A549 (cell line): Measurements from ENCODE around the gene ETV3L.

Experiments used
- EP300 ChIP-seq, 2 experiments: fragments of >200 bp; sonication (Bioruptor Twin); formaldehyde crosslinking; IDR thresholded peaks; 2 replicates in 1 of 2; 3 replicates in 1 of 2; pipeline ENCODE4 v1.6.1; 2016 to 2017
- JUN ChIP-seq, 2 experiments: fragments of >200 bp; sonication (Bioruptor Twin); formaldehyde crosslinking; IDR thresholded peaks; 2 replicates in 1 of 2; 3 replicates in 1 of 2; pipeline ENCODE4 v1.6.1; 2016 to 2017
- KDM1A ChIP-seq: fragments of 200-600 bp; sonication (generic); IDR thresholded peaks from 2 replicates; pipeline ENCODE4 v1.6.1; 2016; ENCODE audit warnings: low read depth, mild to moderate bottlenecking
- MYC ChIP-seq: IDR thresholded peaks from 2 replicates; pipeline ENCODE4 v1.6.1; 2012; ENCODE audit warnings: mild to moderate bottlenecking, inconsistent platforms, low read length, improper control_type of control experiment, borderline replicate concordance
- NR3C1 ChIP-seq: fragments of >200 bp; sonication (Bioruptor Twin); formaldehyde crosslinking; IDR thresholded peaks from 3 replicates; pipeline ENCODE4 v1.6.1; 2017
- POLR2A ChIP-seq: IDR thresholded peaks from 2 replicates; pipeline ENCODE4 v1.6.1; 2012; ENCODE audit warnings: mild to moderate bottlenecking, low read length
- RFX5 ChIP-seq: fragments of 450-650 bp; IDR thresholded peaks from 2 replicates; pipeline ENCODE4 v1.7.1; 2014; ENCODE audit warnings: antibody characterized with exemption, mild to moderate bottlenecking, moderate library complexity
- TF ChIP-seq, protein P1 (sequence below): fragments of >200 bp; sonication (Bioruptor Twin); formaldehyde crosslinking; IDR thresholded peaks from 3 replicates; pipeline ENCODE4 v1.5.1; 2016
- TF ChIP-seq, protein P2 (sequence below): fragments of 200-600 bp; sonication (generic); IDR thresholded peaks from 2 replicates; pipeline ENCODE4 v1.6.1; 2016; ENCODE audit warnings: antibody characterized with exemption, mild to moderate bottlenecking, moderate library complexity

DNA sequence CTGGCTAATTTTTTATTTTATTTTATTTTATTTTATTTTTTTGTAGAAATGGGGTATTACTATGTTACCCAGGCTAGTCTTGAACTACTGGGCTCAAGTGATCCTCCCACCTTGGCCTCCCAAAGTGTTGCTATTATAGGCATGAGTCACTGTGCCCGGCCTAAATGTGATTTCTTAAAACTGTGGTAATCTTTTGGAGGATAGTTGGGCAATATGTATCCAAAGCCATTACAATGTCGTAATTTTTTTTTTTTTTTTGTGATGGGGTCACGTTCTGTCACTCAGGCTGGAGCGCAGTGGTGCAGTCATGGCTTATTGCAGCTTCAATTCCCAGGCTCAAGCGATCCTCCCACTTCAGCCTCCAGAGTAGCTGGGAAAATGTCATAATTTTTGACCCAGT, 14.2 kb downstream of the ETV3L start:
- TF ChIP-seq NR3C1 (no peak), POLR2A (no peak), JUN (IDR thresholded peaks at IDR 0.05) (no peak), RFX5 (no peak), MYC (no peak), EP300 (IDR thresholded peaks at IDR 0.05) (no peak), KDM1A (no peak)
- TF ChIP-seq, protein P1, sequence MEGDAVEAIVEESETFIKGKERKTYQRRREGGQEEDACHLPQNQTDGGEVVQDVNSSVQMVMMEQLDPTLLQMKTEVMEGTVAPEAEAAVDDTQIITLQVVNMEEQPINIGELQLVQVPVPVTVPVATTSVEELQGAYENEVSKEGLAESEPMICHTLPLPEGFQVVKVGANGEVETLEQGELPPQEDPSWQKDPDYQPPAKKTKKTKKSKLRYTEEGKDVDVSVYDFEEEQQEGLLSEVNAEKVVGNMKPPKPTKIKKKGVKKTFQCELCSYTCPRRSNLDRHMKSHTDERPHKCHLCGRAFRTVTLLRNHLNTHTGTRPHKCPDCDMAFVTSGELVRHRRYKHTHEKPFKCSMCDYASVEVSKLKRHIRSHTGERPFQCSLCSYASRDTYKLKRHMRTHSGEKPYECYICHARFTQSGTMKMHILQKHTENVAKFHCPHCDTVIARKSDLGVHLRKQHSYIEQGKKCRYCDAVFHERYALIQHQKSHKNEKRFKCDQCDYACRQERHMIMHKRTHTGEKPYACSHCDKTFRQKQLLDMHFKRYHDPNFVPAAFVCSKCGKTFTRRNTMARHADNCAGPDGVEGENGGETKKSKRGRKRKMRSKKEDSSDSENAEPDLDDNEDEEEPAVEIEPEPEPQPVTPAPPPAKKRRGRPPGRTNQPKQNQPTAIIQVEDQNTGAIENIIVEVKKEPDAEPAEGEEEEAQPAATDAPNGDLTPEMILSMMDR: no peak
- TF ChIP-seq, protein P2, sequence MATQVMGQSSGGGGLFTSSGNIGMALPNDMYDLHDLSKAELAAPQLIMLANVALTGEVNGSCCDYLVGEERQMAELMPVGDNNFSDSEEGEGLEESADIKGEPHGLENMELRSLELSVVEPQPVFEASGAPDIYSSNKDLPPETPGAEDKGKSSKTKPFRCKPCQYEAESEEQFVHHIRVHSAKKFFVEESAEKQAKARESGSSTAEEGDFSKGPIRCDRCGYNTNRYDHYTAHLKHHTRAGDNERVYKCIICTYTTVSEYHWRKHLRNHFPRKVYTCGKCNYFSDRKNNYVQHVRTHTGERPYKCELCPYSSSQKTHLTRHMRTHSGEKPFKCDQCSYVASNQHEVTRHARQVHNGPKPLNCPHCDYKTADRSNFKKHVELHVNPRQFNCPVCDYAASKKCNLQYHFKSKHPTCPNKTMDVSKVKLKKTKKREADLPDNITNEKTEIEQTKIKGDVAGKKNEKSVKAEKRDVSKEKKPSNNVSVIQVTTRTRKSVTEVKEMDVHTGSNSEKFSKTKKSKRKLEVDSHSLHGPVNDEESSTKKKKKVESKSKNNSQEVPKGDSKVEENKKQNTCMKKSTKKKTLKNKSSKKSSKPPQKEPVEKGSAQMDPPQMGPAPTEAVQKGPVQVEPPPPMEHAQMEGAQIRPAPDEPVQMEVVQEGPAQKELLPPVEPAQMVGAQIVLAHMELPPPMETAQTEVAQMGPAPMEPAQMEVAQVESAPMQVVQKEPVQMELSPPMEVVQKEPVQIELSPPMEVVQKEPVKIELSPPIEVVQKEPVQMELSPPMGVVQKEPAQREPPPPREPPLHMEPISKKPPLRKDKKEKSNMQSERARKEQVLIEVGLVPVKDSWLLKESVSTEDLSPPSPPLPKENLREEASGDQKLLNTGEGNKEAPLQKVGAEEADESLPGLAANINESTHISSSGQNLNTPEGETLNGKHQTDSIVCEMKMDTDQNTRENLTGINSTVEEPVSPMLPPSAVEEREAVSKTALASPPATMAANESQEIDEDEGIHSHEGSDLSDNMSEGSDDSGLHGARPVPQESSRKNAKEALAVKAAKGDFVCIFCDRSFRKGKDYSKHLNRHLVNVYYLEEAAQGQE: no peak
